Measurements from ENCODE around the gene NRN1L.

The NRN1L gene

DNA sequence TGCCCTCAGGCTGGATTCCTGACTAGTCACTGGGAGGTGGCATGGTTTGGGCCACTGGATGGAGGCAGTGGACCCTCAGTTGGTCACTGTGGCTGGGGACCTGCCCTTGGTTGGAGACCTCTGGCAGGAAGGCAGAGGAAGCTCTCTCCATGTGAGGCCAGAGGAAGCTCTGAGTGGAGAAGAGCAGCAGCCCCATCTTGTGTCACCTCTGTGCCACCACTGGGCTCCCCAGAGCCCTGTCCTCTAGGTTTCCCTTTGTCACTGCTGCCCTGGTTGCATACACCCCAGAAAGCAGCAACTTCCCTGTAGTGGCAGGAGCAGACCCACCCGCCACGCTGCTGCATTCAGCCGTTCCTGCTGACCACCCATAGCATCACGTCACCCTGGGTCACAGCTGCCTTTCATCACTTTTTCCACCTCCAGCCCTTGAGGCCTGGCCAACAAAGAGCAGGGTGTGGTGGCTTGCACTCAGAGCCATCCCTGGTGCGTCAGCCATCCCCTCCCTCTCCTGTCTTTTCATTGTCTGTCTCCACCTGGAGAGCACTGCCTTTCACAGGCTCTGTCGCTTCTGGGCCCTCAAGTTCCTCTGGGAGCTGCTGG lies 35.0 kb downstream of the NRN1L start:
- no peaks in the 10 kb centered on the region for H3K9me2 ChIP-seq (replicated peaks; ENCODE audit: low read depth, low read length)
- H3K4me2 ChIP-seq (ENCODE audit: low read depth, low read length, poor library complexity, severe bottlenecking): no peak overlapping the region
- no peak overlapping the region for H2AFZ ChIP-seq (ENCODE audit: low read length)
- no peak overlapping the region for H3K9ac ChIP-seq (ENCODE audit: low read depth, low read length, poor library complexity, severe bottlenecking)
- H3K4me1 ChIP-seq (ENCODE audit: insufficient read depth, low read length, poor library complexity, severe bottlenecking): no peaks in the 10 kb centered on the region
- H4K20me1 ChIP-seq (ENCODE audit: insufficient read depth, low read length, poor library complexity, severe bottlenecking): no peaks in the 10 kb centered on the region
- H3F3A ChIP-seq (ENCODE audit: low read depth): no peaks in the 10 kb centered on the region
- no peak for TF ChIP-seq EZH2phosphoT487 (IDR thresholded peaks at IDR 0.05; ENCODE audit: borderline replicate concordance)
- TF ChIP-seq, protein P1, sequence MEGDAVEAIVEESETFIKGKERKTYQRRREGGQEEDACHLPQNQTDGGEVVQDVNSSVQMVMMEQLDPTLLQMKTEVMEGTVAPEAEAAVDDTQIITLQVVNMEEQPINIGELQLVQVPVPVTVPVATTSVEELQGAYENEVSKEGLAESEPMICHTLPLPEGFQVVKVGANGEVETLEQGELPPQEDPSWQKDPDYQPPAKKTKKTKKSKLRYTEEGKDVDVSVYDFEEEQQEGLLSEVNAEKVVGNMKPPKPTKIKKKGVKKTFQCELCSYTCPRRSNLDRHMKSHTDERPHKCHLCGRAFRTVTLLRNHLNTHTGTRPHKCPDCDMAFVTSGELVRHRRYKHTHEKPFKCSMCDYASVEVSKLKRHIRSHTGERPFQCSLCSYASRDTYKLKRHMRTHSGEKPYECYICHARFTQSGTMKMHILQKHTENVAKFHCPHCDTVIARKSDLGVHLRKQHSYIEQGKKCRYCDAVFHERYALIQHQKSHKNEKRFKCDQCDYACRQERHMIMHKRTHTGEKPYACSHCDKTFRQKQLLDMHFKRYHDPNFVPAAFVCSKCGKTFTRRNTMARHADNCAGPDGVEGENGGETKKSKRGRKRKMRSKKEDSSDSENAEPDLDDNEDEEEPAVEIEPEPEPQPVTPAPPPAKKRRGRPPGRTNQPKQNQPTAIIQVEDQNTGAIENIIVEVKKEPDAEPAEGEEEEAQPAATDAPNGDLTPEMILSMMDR (conservative IDR thresholded peaks at IDR 0.05; ENCODE audit: low read length): peak; percentile 37; the same call in 1 of the 2 replicates
- no peaks in the 10 kb centered on the region for H3K27me3 ChIP-seq (ENCODE audit: insufficient read depth, low read length, poor library complexity, severe bottlenecking)
- H3K9me3 ChIP-seq (ENCODE audit: insufficient read depth, low read depth, low read length): no peaks in the 10 kb centered on the region
- H3K4me3 ChIP-seq (ENCODE audit: low read length, poor library complexity, severe bottlenecking): no peak overlapping the region
- no peaks in the 10 kb centered on the region for H3K79me2 ChIP-seq (ENCODE audit: insufficient read depth, low read length)
- H3K36me3 ChIP-seq (ENCODE audit: insufficient read depth, low read length): no peaks in the 10 kb centered on the region

DNA sequence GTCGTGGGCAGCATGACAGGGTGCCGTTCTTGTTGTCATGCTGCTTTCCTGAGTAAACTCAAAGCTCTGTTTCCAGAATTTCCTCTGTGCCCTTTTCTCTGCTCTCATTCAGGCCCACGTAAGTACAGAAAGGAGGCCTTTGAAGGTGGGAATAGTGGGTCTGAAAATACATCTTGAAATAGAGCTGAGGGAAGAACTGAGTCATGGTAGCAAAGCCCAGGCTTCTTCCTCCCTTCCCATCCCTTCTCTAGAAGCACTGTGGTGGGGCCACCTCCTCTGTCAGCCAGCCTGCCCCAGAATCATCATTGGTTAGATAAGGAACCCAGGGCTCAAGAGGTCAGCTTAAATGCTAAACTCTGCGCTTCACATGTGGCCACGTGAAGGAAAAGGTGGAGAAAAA lies 37.5 kb downstream of the NRN1L start:
- Histone ChIP-seq H3K4me3 (ENCODE audit: low read length, poor library complexity, severe bottlenecking) (no peak overlapping the region), H3K36me3 (ENCODE audit: insufficient read depth, low read length) (peaks cover under 1% of the 10 kb centered on the region; the same call in 1 of the 2 replicates), H2AFZ (ENCODE audit: low read length) (no peak overlapping the region), H3K9ac (ENCODE audit: low read depth, low read length, poor library complexity, severe bottlenecking) (no peak overlapping the region), H3K4me2 (ENCODE audit: low read depth, low read length, poor library complexity, severe bottlenecking) (no peak overlapping the region), H3K27me3 (ENCODE audit: insufficient read depth, low read length, poor library complexity, severe bottlenecking) (no peaks in the 10 kb centered on the region), H4K20me1 (ENCODE audit: insufficient read depth, low read length, poor library complexity, severe bottlenecking) (no peaks in the 10 kb centered on the region), H3K4me1 (ENCODE audit: insufficient read depth, low read length, poor library complexity, severe bottlenecking) (peaks cover 3% of the 10 kb centered on the region), H3K9me2 (replicated peaks; ENCODE audit: low read depth, low read length) (no peaks in the 10 kb centered on the region), H3K9me3 (ENCODE audit: insufficient read depth, low read depth, low read length) (no peaks in the 10 kb centered on the region), H3K79me2 (ENCODE audit: insufficient read depth, low read length) (no peaks in the 10 kb centered on the region), H3F3A (ENCODE audit: low read depth) (no peaks in the 10 kb centered on the region)
- TF ChIP-seq, protein P1 (conservative IDR thresholded peaks at IDR 0.05; ENCODE audit: low read length): no peak
- TF ChIP-seq EZH2phosphoT487 (IDR thresholded peaks at IDR 0.05; ENCODE audit: borderline replicate concordance): no peak

DNA sequence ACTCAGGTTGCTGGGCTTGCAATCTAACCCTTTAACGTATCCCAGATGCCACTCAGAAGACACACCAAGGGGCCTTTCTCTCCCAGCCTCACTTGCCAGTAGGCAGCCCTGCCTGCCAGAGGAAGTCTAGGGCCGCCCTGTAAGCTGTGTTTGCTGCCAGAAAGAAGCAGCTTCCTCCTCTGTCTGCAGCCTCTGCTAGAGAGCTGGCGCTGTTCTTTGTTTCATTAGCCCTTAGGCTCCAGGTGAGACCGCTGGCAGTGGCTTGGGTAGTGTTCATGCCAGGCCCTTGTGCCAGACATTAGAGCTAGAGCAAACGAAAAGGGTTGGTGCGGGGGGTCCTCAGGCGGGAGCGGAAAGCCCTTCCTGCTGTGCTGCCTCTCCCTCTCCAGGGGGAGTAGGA lies 38.1 kb downstream of the NRN1L start:
- no peak for TF ChIP-seq EZH2phosphoT487 (IDR thresholded peaks at IDR 0.05; ENCODE audit: borderline replicate concordance)
- TF ChIP-seq, protein P1 (conservative IDR thresholded peaks at IDR 0.05; ENCODE audit: low read length): no peak
- Histone ChIP-seq H3K4me2 (ENCODE audit: low read depth, low read length, poor library complexity, severe bottlenecking) (no peak overlapping the region), H3K79me2 (ENCODE audit: insufficient read depth, low read length) (no peaks in the 10 kb centered on the region), H3F3A (ENCODE audit: low read depth) (no peaks in the 10 kb centered on the region), H3K4me1 (ENCODE audit: insufficient read depth, low read length, poor library complexity, severe bottlenecking) (peaks cover 3% of the 10 kb centered on the region), H4K20me1 (ENCODE audit: insufficient read depth, low read length, poor library complexity, severe bottlenecking) (no peaks in the 10 kb centered on the region), H3K9ac (ENCODE audit: low read depth, low read length, poor library complexity, severe bottlenecking) (no peak overlapping the region), H3K9me3 (ENCODE audit: insufficient read depth, low read depth, low read length) (no peaks in the 10 kb centered on the region), H3K9me2 (replicated peaks; ENCODE audit: low read depth, low read length) (no peaks in the 10 kb centered on the region), H3K4me3 (ENCODE audit: low read length, poor library complexity, severe bottlenecking) (no peak overlapping the region), H3K27me3 (ENCODE audit: insufficient read depth, low read length, poor library complexity, severe bottlenecking) (no peaks in the 10 kb centered on the region), H2AFZ (ENCODE audit: low read length) (no peak overlapping the region), H3K36me3 (ENCODE audit: insufficient read depth, low read length) (peaks cover 6% of the 10 kb centered on the region; the same call in 1 of the 2 replicates)

Data from Loucy (cell line).